Stimulated activated CD8-positive, alpha-beta memory T cell treated with anti-CD3 and anti-CD28 coated beads, Interleukin-4, amount 100 ng/mL, for 48 hours (primary cell): ENCODE results near the gene TNIK.

Source experiments
- DNase-seq: peaks from one replicate; pipeline ENCODE4 v3.0.0-alpha.2; 2020

TNIK gene

GRCh38 chr3:171115667-171116066, 344.5 kb downstream of the TNIK start:
- no peak for DNase-seq

- no peak for DNase-seq
These were observed 346.5 kb downstream of the TNIK start for GRCh38 chr3:171113716-171114115.

GRCh38 chr3:171110715-171111114, 349.5 kb downstream of the TNIK start:
- no peak for DNase-seq

GRCh38 chr3:171108066-171108465, 352.1 kb downstream of the TNIK start:
- no peak for DNase-seq

- no peak for DNase-seq
These were observed 357.0 kb downstream of the TNIK start for GRCh38 chr3:171103185-171103584.

- DNase-seq, result no peak
These were observed 358.1 kb downstream of the TNIK start for GRCh38 chr3:171101982-171102641.

- no peak for DNase-seq
These were observed 360.3 kb downstream of the TNIK start for GRCh38 chr3:171099911-171100310.

GRCh38 chr3:171095063-171095462, 365.1 kb downstream of the TNIK start:
- DNase-seq, result no peak

GRCh38 chr3:171094411-171094810, 365.8 kb downstream of the TNIK start:
- no peak for DNase-seq

- DNase-seq, result no peak
These were observed 366.7 kb downstream of the TNIK start for GRCh38 chr3:171093462-171093861.

GRCh38 chr3:171092467-171092911, 367.7 kb downstream of the TNIK start:
- DNase-seq, result no peak

- no peak for DNase-seq
These were observed 369.9 kb downstream of the TNIK start for GRCh38 chr3:171090321-171090720.

- no peak for DNase-seq
These were observed 371.0 kb downstream of the TNIK start for GRCh38 chr3:171088964-171089754.

GRCh38 chr3:171088496-171088895, 371.7 kb downstream of the TNIK start:
- DNase-seq, result no peak

GRCh38 chr3:171086914-171087313, 373.3 kb downstream of the TNIK start:
- DNase-seq, result no peak

GRCh38 chr3:171077261-171077660, 382.9 kb downstream of the TNIK start:
- DNase-seq, result no peak

GRCh38 chr3:171072432-171072831, 387.8 kb downstream of the TNIK start:
- DNase-seq, result no peak

- DNase-seq, result no peak
These were observed 391.5 kb downstream of the TNIK start for GRCh38 chr3:171068658-171069057.

- DNase-seq, result no peak
These were observed 394.0 kb downstream of the TNIK start for GRCh38 chr3:171066206-171066605.

GRCh38 chr3:171065732-171066131, 394.5 kb downstream of the TNIK start:
- DNase-seq, result no peak

- DNase-seq, result no peak
These were observed 395.7 kb downstream of the TNIK start for GRCh38 chr3:171064461-171064860.

GRCh38 chr3:171061749-171062148, 398.5 kb downstream of the TNIK start:
- DNase-seq, result no peak

GRCh38 chr3:171059978-171060377, 400.2 kb downstream of the TNIK start:
- no peak for DNase-seq

- no peak for DNase-seq
These were observed 401.2 kb downstream of the TNIK start for GRCh38 chr3:171058873-171059603.
